GM12878 (cell line): ENCODE measurements around the gene PUM2. TPM values are rescaled to one million over a fixed set of nuclear protein-coding genes. Genes with fewer than 3 reads are reported as not detected.

ENCODE experiments used
- ATAC-seq: fragments of 200-7000 bp; cut with Tn5 transposase; 3 replicates; pipeline ENCODE4 v1.9.1; 2020; ENCODE audit warnings: mild to moderate bottlenecking, moderate library complexity
- BruUV-seq: library from RNA; stranded (reverse); fragments of 400-500 nt; replicated peaks from 2 replicates; lab custom pipeline; 2021; lab: Mats Ljungman, UMichigan
- CTCF ChIA-PET: fragments of 300-600 bp; sonication (Branson Sonifier 250); formaldehyde crosslinking; extraction: SDS; loops from one replicate; lab custom pipeline; 2021; ENCODE audit warnings: inconsistent platforms; lab: Yijun Ruan, JAX
- POLR2A ChIA-PET: fragments of 350-600 bp; formaldehyde crosslinking; extraction: SDS; loops from one replicate; lab custom pipeline; 2021; ENCODE audit warnings: inconsistent platforms; lab: Charles Lee
- RAD21 ChIA-PET: fragments of 300-600 bp; sonication (Branson Sonifier 250); formaldehyde crosslinking; loops from one replicate; lab custom pipeline; 2023; ENCODE audit warnings: antibody characterized with exemption; ENCODE audit not compliant: unreplicated experiment; lab: Charles Lee
- SMC1A ChIA-PET: fragments of 300-600 bp; sonication (Branson Sonifier 250); formaldehyde crosslinking; loops from one replicate; lab custom pipeline; 2023; ENCODE audit not compliant: unreplicated experiment, uncharacterized antibody; lab: Charles Lee
- DNase-seq: peaks from one replicate; pipeline ENCODE4 v3.0.0-alpha.2; 2011; ENCODE audit warnings: low read depth, low spot score
- FAIRE-seq: peaks from 3 replicates; lab custom pipeline; 2011; peaks lifted over from hg19 to GRCh38; lab: Jason Lieb, UNC
- H2AFZ ChIP-seq: 2 replicates; pipeline ENCODE4 v1.6.0; 2011; ENCODE audit warnings: low read depth, low read length, control low read depth; ENCODE audit not compliant: control insufficient read depth
- H3K27ac ChIP-seq: 2 replicates; pipeline ENCODE4 v1.5.1; 2011; ENCODE audit warnings: control low read depth; ENCODE audit not compliant: control insufficient read depth, insufficient read depth
- H3K27me3 ChIP-seq, 2 experiments: replicated peaks in 1 of 2; 2 replicates each; pipeline versions ENCODE4 v1.6.0 to v1.6.1; 2011; ENCODE audit warnings: low read length in 1 of 2; ENCODE audit not compliant: control insufficient read depth in 2 of 2, insufficient read depth in 2 of 2
- H3K36me3 ChIP-seq, 2 experiments: 2 replicates each; pipeline ENCODE4 v1.5.1; 2011; ENCODE audit warnings: low read length in 1 of 2; ENCODE audit not compliant: control insufficient read depth in 2 of 2, insufficient read depth in 2 of 2
- H3K4me1 ChIP-seq: 2 replicates; pipeline ENCODE4 v1.6.1; 2011; ENCODE audit warnings: mild to moderate bottlenecking, low read length, moderate library complexity, mixed read lengths; ENCODE audit not compliant: control insufficient read depth, insufficient read depth
- H3K4me2 ChIP-seq: 2 replicates; pipeline ENCODE4 v1.6.0; 2011; ENCODE audit warnings: control low read depth; ENCODE audit not compliant: control insufficient read depth, insufficient read depth
- H3K4me3 ChIP-seq: fragments of 200-600 bp; sonication (generic); 2 replicates; pipeline ENCODE4 v1.5.1; 2016
- H3K79me2 ChIP-seq: 2 replicates; pipeline ENCODE4 v1.6.0; 2011; ENCODE audit warnings: low read length; ENCODE audit not compliant: control insufficient read depth, insufficient read depth
- H3K9ac ChIP-seq: 2 replicates; pipeline ENCODE4 v1.8.0; 2011; ENCODE audit warnings: low read length, control low read depth, mixed read lengths; ENCODE audit not compliant: control insufficient read depth, insufficient read depth
- H3K9me3 ChIP-seq: replicated peaks from 3 replicates; pipeline ENCODE4 v1.5.1; 2011; ENCODE audit warnings: mild to moderate bottlenecking, low read length; ENCODE audit not compliant: control insufficient read depth, insufficient read depth
- H4K20me1 ChIP-seq: 2 replicates; pipeline ENCODE4 v1.6.0; 2011; ENCODE audit not compliant: control insufficient read depth, insufficient read depth
- KLF5 ChIP-seq: fragments of 450-650 bp; IDR thresholded peaks from 2 replicates; pipeline ENCODE4 v1.6.1; 2014; ENCODE audit warnings: mild to moderate bottlenecking; ENCODE audit not compliant: partially characterized antibody
- MXI1 ChIP-seq: fragments of 150-350 bp; IDR thresholded peaks from 2 replicates; pipeline ENCODE4 v1.6.1; 2011; ENCODE audit warnings: low read depth, mild to moderate bottlenecking, inconsistent platforms, low read length, improper control_type of control experiment
- SMARCA5 ChIP-seq: fragments of 450-650 bp; IDR thresholded peaks from 2 replicates; pipeline ENCODE4 v1.6.1; 2017; ENCODE audit warnings: mild to moderate bottlenecking
- WGBS: methylation state at CpG from one replicate; pipeline ENCODE4 v1.1.6; 2016; ENCODE audit warnings: low lambda C conversion rate; ENCODE audit not compliant: insufficient replicate concordance, insufficient coverage; ENCODE audit errors: missing lambda C conversion rate; 5-methylcytosine and 5-hydroxymethylcytosine counted together
- in situ Hi-C: fragments of 300-500 bp; cut with MboI; formaldehyde crosslinking; loops from 9 replicates; pipeline ENCODE4 v1.14.3; 2018; ENCODE audit warnings: mixed read lengths
- intact Hi-C: fragments of 100-400 bp; cut with micrococcal nuclease; formaldehyde crosslinking; loops from one replicate; pipeline ENCODE4 v1.14.2; 2022; ENCODE audit not compliant: unreplicated experiment
- polyA plus RNA-seq, 11 experiments: library from polyadenylated mRNA; depleted of rRNA in 4 of 11; unstranded in 6 of 11; stranded (reverse) in 5 of 11; fragments of >200 nt; fragmentation: Nextera tagmentation in 4 of 11; fragmentation: Illumina TruSeq in 1 of 11; extraction: Ambion mirVana in 4 of 11; extraction: Trizol in 1 of 11; gene quantifications; 1 replicate in 1 of 11; 2 replicates in 10 of 11; pipeline versions ENCODE4 v1.2.1 to v1.2.3, GENCODE V29; 2011 to 2016; ENCODE audit warnings: inconsistent platforms in 2 of 11, missing spikeins in 2 of 11, low read depth in 1 of 11
- total RNA-seq, 4 experiments: library from RNA; depleted of rRNA in 3 of 4; stranded (reverse); fragments of >200 nt in 3 of 4; fragmentation: Illumina TruSeq in 1 of 4; extraction: Trizol in 1 of 4; gene quantifications; 2 replicates each; pipeline versions ENCODE4 v1.2.1 to v1.2.3, GENCODE V29; 2013 to 2021

Gene PUM2
- total and polyA plus RNA-seq, 10 of the 15 experiments (the other 5 are each of a cell fraction or from before 2014, with no cell fraction given): 14.5 to 87.6 (median 29.4) TPM

GRCh38 chr2:20348542-20348941 is 2.1 kb downstream of the PUM2 start:
- no peaks in the 10 kb centered on the region for H3K27me3 ChIP-seq
- H3K9me3 ChIP-seq: no peaks in the 10 kb centered on the region; the same call in 2 of the 3 replicates
- ChIA-PET RAD21 (interaction anchor here (1.2 to 2.1 kb wide), 3 partner anchors 13 to 24 kb away, joined by 3 to 5 read pairs (median 5); no protein-coding TSS in a partner anchor), CTCF (interaction anchor here (1.3 to 5.1 kb wide), 3 partner anchors 8 to 293 kb away, joined by 3 to 74 read pairs (median 5); no protein-coding TSS in a partner anchor), POLR2A (interaction anchor here (1.4 to 4.5 kb wide), 2 partner anchors 11 to 22 kb away, joined by 5 to 24 read pairs; no protein-coding TSS in a partner anchor), SMC1A (interaction anchor here (1.0 to 4.6 kb wide), 8 partner anchors 8 to 283 kb away, joined by 3 to 48 read pairs (median 7); no protein-coding TSS in a partner anchor)
- FAIRE-seq: no peak
- WGBS: 9% methylated on average over 17 of the region's 17 CpGs
- TF ChIP-seq SMARCA5: 0 out of 2 replicates have a peak, but pooled peaks have one; percentile 42
- 0 out of 2 replicates have a peak, but pooled peaks have one; percentile 29 for TF ChIP-seq MXI1
- TF ChIP-seq KLF5: no peak
- intact Hi-C loops (no loop called here), in situ Hi-C loops (no loop called here)
- no peak for DNase-seq
- peaks cover 0 to 3% of the 10 kb centered on the region in 2 experiments; a peak in 2 of 4 replicates for H3K36me3 ChIP-seq
- no peak for ATAC-seq
- peaks cover 14% of the 10 kb centered on the region for H4K20me1 ChIP-seq
- H3K79me2 ChIP-seq: peaks cover 68% of the 10 kb centered on the region
- H3K27ac ChIP-seq: 0 out of 2 replicates have a peak overlapping the region, but pooled peaks have one; percentile 15
- H2AFZ ChIP-seq: no peak overlapping the region
- H3K4me1 ChIP-seq: peaks cover 15% of the 10 kb centered on the region
- BruUV-seq: no TSS peak
- H3K9ac ChIP-seq: peak overlapping the region; percentile 80
- H3K4me3 ChIP-seq: peak overlapping the region; percentile 77
- peak overlapping the region; percentile 88 for H3K4me2 ChIP-seq
